Mesendoderm (in vitro differentiated cells): ENCODE measurements around the gene TUFT1. TPM values are rescaled to one million over a fixed set of nuclear protein-coding genes. Genes with fewer than 3 reads are reported as not detected.

Experiments
- DNase-seq: peaks from one replicate; pipeline ENCODE4 v3.0.0; 2013
- H2AK5ac ChIP-seq: 2 replicates; pipeline ENCODE4 v1.6.1; 2013; ENCODE audit warnings: low read length, inconsistent platforms
- H2BK120ac ChIP-seq: 2 replicates; pipeline ENCODE4 v1.6.1; 2013; ENCODE audit warnings: low read depth, mild to moderate bottlenecking, low read length, moderate library complexity, mixed read lengths
- H2BK15ac ChIP-seq: replicated peaks from 2 replicates; pipeline ENCODE4 v1.6.1; 2013; ENCODE audit warnings: low read depth, mild to moderate bottlenecking, moderate library complexity
- H2BK5ac ChIP-seq: 2 replicates; pipeline ENCODE4 v1.6.1; 2013; ENCODE audit warnings: low read length, inconsistent platforms
- H3K18ac ChIP-seq: 2 replicates; pipeline ENCODE4 v1.6.1; 2013; ENCODE audit warnings: mild to moderate bottlenecking, low read length, mixed read lengths
- H3K23ac ChIP-seq: one replicate; pipeline ENCODE4 v1.6.1; 2013; ENCODE audit warnings: low read length
- H3K27ac ChIP-seq: 2 replicates; pipeline ENCODE4 v1.5.1; 2013; ENCODE audit warnings: low read depth, mild to moderate bottlenecking, inconsistent platforms, low read length, moderate library complexity
- H3K27me3 ChIP-seq: 2 replicates; pipeline ENCODE4 v1.6.1; 2013; ENCODE audit warnings: low read length, control low read depth, mild to moderate bottlenecking, inconsistent platforms; ENCODE audit not compliant: insufficient read depth, poor library complexity
- H3K36me3 ChIP-seq: 2 replicates; pipeline ENCODE4 v1.6.1; 2013; ENCODE audit warnings: low read length, inconsistent platforms; ENCODE audit not compliant: control insufficient read depth, insufficient read depth
- H3K4ac ChIP-seq: one replicate; pipeline ENCODE4 v1.6.1; 2013; ENCODE audit warnings: low read depth, mild to moderate bottlenecking, low read length, moderate library complexity
- H3K4me1 ChIP-seq: 2 replicates; pipeline ENCODE4 v1.6.1; 2013; ENCODE audit warnings: low read depth, low read length, inconsistent platforms; ENCODE audit not compliant: control insufficient read depth
- H3K4me2 ChIP-seq: 2 replicates; pipeline ENCODE4 v1.6.1; 2013; ENCODE audit warnings: low read length
- H3K4me3 ChIP-seq: 2 replicates; pipeline ENCODE4 v1.5.1; 2013; ENCODE audit warnings: mild to moderate bottlenecking, low read length
- H3K56ac ChIP-seq: one replicate; pipeline ENCODE4 v1.6.1; 2013; ENCODE audit warnings: low read length
- H3K79me1 ChIP-seq: 2 replicates; pipeline ENCODE4 v1.6.1; 2013; ENCODE audit warnings: low read length, inconsistent platforms
- H3K79me2 ChIP-seq: 2 replicates; pipeline ENCODE4 v1.6.1; 2013; ENCODE audit warnings: mild to moderate bottlenecking, low read length; ENCODE audit not compliant: control insufficient read depth, insufficient read depth
- H3K9ac ChIP-seq: 2 replicates; pipeline ENCODE4 v1.6.1; 2013; ENCODE audit warnings: low read length, inconsistent platforms
- H4K5ac ChIP-seq: one replicate; pipeline ENCODE4 v1.6.1; 2013; ENCODE audit warnings: low read length
- H4K8ac ChIP-seq: one replicate; pipeline ENCODE4 v1.6.1; 2013; ENCODE audit warnings: low read depth, mild to moderate bottlenecking, control low read depth, low read length, moderate library complexity
- WGBS: extraction: QIAGEN DNeasy Blood & Tissue Kit; methylation state at CpG from one replicate; pipeline ENCODE4 v1.1.7; 2013; ENCODE audit warnings: low lambda C conversion rate, missing lambda C conversion rate; ENCODE audit not compliant: insufficient coverage; ENCODE audit errors: extremely low coverage; 5-methylcytosine and 5-hydroxymethylcytosine counted together
- polyA plus RNA-seq, 2 experiments: library from polyadenylated mRNA; stranded (reverse); fragments of 200-250 nt; gene quantifications; one replicate each; pipeline ENCODE4 v1.2.3, GENCODE V29; 2013

Gene TUFT1, protein sequence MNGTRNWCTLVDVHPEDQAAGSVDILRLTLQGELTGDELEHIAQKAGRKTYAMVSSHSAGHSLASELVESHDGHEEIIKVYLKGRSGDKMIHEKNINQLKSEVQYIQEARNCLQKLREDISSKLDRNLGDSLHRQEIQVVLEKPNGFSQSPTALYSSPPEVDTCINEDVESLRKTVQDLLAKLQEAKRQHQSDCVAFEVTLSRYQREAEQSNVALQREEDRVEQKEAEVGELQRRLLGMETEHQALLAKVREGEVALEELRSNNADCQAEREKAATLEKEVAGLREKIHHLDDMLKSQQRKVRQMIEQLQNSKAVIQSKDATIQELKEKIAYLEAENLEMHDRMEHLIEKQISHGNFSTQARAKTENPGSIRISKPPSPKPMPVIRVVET
- 16.9 TPM for polyA plus RNA-seq (2013, experiment 1 of 2)
- polyA plus RNA-seq (2013, experiment 2 of 2) = 17.1 TPM

DNA sequence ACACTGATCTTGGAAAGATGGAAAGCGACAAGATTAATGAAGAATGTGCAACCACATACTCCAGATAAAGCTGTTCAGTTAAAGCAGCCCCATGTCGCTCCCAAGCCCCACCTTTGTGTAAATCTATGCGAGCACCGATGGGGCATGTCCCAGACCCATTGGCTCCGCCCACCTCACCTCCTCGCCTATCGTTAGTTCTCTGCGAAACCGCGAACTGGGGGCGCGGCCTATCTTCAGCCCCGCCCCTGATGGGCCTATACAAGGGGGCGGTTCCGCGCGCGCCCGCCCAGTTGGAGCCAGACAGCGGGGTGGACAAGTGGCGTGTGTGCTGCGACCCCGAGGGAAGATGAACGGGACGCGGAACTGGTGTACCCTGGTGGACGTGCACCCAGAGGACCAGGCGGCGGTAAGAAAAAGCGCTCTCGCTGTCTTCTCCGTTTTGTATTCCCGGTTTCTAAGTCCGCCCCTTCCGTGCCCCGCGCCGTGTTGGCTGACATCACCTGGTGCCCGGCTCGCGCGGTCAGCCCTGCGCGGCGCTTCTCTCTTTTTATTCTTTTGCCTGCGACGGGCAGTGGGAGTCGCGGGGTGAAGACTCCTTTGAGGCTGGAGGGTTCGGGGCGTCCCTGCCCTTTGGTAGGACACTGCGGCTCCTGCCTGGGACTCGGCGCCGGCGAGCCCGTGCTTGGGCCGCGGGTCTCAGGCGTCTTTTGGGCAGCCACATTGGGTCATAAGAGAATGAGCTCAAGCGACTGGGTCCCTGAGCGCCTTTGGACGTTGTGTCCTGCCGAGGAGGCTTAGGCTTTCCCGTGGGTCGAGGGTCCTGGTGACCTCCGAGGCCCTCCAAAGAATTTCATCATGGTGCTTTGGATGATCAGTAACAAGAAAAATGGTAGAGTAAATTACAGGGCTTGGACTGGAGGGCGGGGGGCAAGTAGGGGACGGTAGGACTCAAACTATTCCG, at the start of gene TUFT1:
Gene TUFT1 (plus strand): TSS at position 289 of the 961 bp plus-strand sequence. CDS start 58 bp downstream, at position 347.
- Histone ChIP-seq H3K18ac (no peak within 1 kb of the TSS), H2BK120ac (no peak within 1 kb of the TSS), H3K27me3 (no peaks in the 10 kb centered on the region), H4K8ac (no peak within 1 kb of the TSS), H2AK5ac (no peak within 1 kb of the TSS), H3K56ac (peak within 1 kb of the TSS; percentile 91), H2BK5ac (no peak within 1 kb of the TSS), H3K79me1 (peaks cover 3% of the 10 kb centered on the region), H3K4ac (no peak within 1 kb of the TSS), H4K5ac (no peak within 1 kb of the TSS), H2BK15ac (no peak within 1 kb of the TSS), H3K4me2 (peak within 1 kb of the TSS; percentile 56), H3K9ac (peak within 1 kb of the TSS; percentile 74), H3K79me2 (peaks cover 8% of the 10 kb centered on the region), H3K4me1 (peaks cover 5% of the 10 kb centered on the region), H3K36me3 (no peaks in the 10 kb centered on the region), H3K23ac (no peak within 1 kb of the TSS), H3K27ac (peak within 1 kb of the TSS; percentile 5), H3K4me3 (peak within 1 kb of the TSS; percentile 83)
- DNase-seq = peak; percentile 97
- WGBS = no CpG with 5 or more reads among the region's 70 CpGs

DNA sequence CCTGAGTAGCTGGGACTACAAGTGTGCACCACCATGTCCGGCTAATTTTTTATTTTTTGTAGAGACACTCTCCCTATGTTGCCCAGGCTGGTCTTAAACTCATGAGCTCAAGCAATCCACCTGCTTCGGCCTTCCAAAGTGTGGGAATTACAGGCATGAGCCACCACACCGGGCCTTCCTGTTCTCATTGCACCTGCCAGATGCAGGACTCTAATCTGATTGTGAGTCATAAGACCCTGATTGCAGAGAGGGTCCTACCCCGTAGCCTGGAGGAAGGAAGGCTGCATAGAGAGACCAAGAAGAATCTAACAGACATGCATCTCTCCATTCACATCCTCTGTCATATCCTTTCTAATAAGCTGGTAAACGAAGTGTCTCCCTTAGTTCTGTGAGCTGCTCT, 48.5 kb upstream of the TUFT1 start:
- Histone ChIP-seq H3K4me3 (no peak overlapping the region), H4K5ac (no peak overlapping the region), H3K4ac (no peak overlapping the region), H3K4me1 (no peaks in the 10 kb centered on the region), H3K79me1 (no peaks in the 10 kb centered on the region), H3K4me2 (no peak overlapping the region), H3K18ac (no peak overlapping the region), H3K79me2 (no peaks in the 10 kb centered on the region), H3K23ac (no peak overlapping the region), H2BK5ac (no peak overlapping the region), H2BK120ac (no peak overlapping the region), H2AK5ac (no peak overlapping the region), H3K27me3 (no peaks in the 10 kb centered on the region), H3K36me3 (no peaks in the 10 kb centered on the region), H3K27ac (no peak overlapping the region), H3K9ac (no peak overlapping the region), H4K8ac (no peak overlapping the region), H2BK15ac (no peak overlapping the region), H3K56ac (no peak overlapping the region)
- DNase-seq = no peak
- no CpG with 5 or more reads among the region's 5 CpGs for WGBS

DNA sequence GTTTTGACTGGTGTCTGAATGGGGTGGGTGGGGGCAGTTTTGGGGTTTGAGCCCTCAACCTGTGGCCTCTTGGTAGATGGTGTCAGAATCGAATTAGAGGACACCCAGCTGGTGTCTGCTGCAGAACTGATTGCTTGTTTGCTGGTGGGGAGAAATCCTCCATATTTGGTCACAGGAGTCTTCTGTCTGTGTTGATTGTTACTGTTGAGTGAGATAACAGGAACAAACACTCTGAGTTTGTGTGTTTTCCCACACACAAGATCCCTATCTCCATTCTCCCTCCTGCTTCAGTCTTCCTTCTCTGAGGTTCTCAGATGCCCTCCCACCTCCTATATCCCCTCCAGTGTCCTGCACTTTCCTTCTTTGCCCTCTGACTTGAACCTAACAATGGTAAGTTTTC, 48.0 kb upstream of the TUFT1 start:
- Histone ChIP-seq H3K4me2 (no peak overlapping the region), H4K5ac (no peak overlapping the region), H2BK5ac (no peak overlapping the region), H3K4ac (no peak overlapping the region), H2BK120ac (no peak overlapping the region), H3K27me3 (no peaks in the 10 kb centered on the region), H3K36me3 (no peaks in the 10 kb centered on the region), H4K8ac (no peak overlapping the region), H3K23ac (no peak overlapping the region), H3K4me3 (no peak overlapping the region), H3K79me2 (no peaks in the 10 kb centered on the region), H2BK15ac (no peak overlapping the region), H3K27ac (no peak overlapping the region), H3K18ac (no peak overlapping the region), H3K79me1 (no peaks in the 10 kb centered on the region), H3K56ac (no peak overlapping the region), H2AK5ac (no peak overlapping the region), H3K4me1 (no peaks in the 10 kb centered on the region), H3K9ac (no peak overlapping the region)
- no CpG with 5 or more reads among the region's 1 CpG for WGBS
- DNase-seq = peak; percentile 46

DNA sequence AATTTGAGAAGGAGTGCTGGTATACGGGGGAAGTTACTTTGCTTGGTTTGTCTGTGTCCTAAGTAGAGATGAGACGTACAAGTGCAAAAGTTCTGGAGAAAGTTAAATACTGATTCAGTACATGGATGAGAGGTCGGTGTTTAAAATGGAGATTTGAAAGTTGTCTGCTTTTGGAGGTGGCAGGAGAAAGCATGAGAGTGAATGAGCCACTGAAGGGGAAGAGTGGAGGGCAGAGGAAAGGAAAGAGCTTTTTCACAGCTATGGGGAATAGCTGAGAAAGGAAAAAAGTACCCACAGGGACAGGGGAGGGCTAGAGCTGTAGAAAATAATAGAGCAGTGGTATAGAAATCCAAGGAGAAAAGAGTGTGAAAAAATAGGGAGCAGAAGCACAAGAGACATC, 47.1 kb upstream of the TUFT1 start:
- Histone ChIP-seq H2AK5ac (no peak overlapping the region), H3K4me2 (no peak overlapping the region)

DNA sequence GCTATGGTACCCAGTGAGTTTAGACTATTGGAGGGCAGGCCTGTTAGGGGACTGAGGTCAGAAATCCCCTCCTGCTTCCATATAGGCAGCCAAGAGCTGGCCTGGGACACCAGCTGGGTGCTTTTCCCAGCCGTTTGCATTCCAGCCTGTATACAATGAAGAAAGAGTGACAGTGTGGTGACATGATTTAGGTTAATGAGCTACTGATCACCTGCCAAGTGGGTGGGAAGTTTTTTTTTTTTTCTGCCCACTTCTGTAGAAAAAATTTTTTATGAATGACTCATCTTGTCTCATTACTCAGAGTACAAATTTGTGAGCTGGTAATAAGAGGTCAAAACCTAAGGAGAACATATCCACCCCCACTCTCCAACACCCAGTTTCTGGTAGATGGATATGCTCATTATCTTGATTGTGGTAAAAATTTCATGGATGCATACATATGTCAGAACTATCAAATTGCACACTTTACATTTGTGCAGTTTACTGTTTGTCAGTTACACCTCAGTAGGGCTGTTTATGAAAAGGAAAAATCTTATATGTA, 45.3 kb upstream of the TUFT1 start:
- Histone ChIP-seq H3K79me2 (no peaks in the 10 kb centered on the region), H2AK5ac (no peak overlapping the region), H2BK15ac (no peak overlapping the region), H2BK120ac (no peak overlapping the region), H3K18ac (no peak overlapping the region), H3K23ac (no peak overlapping the region), H4K5ac (no peak overlapping the region), H3K79me1 (no peaks in the 10 kb centered on the region), H3K36me3 (no peaks in the 10 kb centered on the region), H3K4me2 (no peak overlapping the region), H3K9ac (no peak overlapping the region), H3K4ac (no peak overlapping the region), H3K4me1 (no peaks in the 10 kb centered on the region), H4K8ac (no peak overlapping the region), H3K27me3 (no peaks in the 10 kb centered on the region), H3K56ac (no peak overlapping the region), H2BK5ac (no peak overlapping the region), H3K27ac (no peak overlapping the region), H3K4me3 (no peak overlapping the region)
- WGBS = no CpG with 5 or more reads among the region's 1 CpG
- DNase-seq = peak; percentile 85

More for the DNA sequence above, 47.1 kb upstream of the TUFT1 start:
- Histone ChIP-seq H3K4me1 (no peaks in the 10 kb centered on the region), H3K27me3 (no peaks in the 10 kb centered on the region), H2BK15ac (no peak overlapping the region), H3K4ac (no peak overlapping the region), H3K23ac (no peak overlapping the region), H3K18ac (no peak overlapping the region), H3K56ac (no peak overlapping the region), H3K9ac (no peak overlapping the region), H3K79me2 (no peaks in the 10 kb centered on the region), H3K79me1 (no peaks in the 10 kb centered on the region), H4K8ac (no peak overlapping the region), H3K27ac (no peak overlapping the region), H3K4me3 (no peak overlapping the region), H4K5ac (no peak overlapping the region), H3K36me3 (no peaks in the 10 kb centered on the region), H2BK120ac (no peak overlapping the region), H2BK5ac (no peak overlapping the region)
- WGBS = 100% methylated on average over 1 of the region's 3 CpGs
- DNase-seq = no peak
